ENCODE measurements around the gene CYP3A5. TPM values are rescaled to one million over a fixed set of nuclear protein-coding genes. Genes with fewer than 3 reads are reported as not detected.

CYP3A5 gene
- total and polyA plus RNA-seq, 2 of the 13 experiments (the other 11 are each of a cell fraction or from before 2014, with no cell fraction given), result 5.7 to 9.3 TPM

DNA sequence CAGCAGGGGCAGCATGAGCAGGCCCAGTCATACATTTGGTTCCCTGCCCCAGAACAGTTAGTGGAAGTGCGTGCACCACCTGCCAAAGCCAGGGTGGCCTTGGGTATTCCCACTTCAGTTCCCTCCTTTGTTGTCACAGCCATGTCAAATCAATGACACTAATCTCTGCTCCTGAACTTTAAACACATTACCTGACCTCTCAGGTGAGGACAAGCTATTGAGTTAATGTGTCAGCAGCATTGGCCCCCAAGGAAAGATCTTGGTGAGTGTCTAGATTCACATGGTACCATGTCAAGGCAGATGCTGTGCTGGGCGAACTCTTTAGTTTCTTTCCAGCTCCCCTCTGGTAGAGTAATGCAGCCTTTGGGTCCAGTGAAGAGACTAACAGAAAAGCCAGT is 2.1 kb downstream of the CYP3A5 start (continued):
- TF ChIP-seq, protein P1, sequence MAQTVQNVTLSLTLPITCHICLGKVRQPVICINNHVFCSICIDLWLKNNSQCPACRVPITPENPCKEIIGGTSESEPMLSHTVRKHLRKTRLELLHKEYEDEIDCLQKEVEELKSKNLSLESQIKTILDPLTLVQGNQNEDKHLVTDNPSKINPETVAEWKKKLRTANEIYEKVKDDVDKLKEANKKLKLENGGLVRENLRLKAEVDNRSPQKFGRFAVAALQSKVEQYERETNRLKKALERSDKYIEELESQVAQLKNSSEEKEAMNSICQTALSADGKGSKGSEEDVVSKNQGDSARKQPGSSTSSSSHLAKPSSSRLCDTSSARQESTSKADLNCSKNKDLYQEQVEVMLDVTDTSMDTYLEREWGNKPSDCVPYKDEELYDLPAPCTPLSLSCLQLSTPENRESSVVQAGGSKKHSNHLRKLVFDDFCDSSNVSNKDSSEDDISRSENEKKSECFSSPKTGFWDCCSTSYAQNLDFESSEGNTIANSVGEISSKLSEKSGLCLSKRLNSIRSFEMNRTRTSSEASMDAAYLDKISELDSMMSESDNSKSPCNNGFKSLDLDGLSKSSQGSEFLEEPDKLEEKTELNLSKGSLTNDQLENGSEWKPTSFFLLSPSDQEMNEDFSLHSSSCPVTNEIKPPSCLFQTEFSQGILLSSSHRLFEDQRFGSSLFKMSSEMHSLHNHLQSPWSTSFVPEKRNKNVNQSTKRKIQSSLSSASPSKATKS (CRISPR knock-in tag; IDR thresholded peaks at IDR 0.05), result no peak
- TF ChIP-seq, protein P2, sequence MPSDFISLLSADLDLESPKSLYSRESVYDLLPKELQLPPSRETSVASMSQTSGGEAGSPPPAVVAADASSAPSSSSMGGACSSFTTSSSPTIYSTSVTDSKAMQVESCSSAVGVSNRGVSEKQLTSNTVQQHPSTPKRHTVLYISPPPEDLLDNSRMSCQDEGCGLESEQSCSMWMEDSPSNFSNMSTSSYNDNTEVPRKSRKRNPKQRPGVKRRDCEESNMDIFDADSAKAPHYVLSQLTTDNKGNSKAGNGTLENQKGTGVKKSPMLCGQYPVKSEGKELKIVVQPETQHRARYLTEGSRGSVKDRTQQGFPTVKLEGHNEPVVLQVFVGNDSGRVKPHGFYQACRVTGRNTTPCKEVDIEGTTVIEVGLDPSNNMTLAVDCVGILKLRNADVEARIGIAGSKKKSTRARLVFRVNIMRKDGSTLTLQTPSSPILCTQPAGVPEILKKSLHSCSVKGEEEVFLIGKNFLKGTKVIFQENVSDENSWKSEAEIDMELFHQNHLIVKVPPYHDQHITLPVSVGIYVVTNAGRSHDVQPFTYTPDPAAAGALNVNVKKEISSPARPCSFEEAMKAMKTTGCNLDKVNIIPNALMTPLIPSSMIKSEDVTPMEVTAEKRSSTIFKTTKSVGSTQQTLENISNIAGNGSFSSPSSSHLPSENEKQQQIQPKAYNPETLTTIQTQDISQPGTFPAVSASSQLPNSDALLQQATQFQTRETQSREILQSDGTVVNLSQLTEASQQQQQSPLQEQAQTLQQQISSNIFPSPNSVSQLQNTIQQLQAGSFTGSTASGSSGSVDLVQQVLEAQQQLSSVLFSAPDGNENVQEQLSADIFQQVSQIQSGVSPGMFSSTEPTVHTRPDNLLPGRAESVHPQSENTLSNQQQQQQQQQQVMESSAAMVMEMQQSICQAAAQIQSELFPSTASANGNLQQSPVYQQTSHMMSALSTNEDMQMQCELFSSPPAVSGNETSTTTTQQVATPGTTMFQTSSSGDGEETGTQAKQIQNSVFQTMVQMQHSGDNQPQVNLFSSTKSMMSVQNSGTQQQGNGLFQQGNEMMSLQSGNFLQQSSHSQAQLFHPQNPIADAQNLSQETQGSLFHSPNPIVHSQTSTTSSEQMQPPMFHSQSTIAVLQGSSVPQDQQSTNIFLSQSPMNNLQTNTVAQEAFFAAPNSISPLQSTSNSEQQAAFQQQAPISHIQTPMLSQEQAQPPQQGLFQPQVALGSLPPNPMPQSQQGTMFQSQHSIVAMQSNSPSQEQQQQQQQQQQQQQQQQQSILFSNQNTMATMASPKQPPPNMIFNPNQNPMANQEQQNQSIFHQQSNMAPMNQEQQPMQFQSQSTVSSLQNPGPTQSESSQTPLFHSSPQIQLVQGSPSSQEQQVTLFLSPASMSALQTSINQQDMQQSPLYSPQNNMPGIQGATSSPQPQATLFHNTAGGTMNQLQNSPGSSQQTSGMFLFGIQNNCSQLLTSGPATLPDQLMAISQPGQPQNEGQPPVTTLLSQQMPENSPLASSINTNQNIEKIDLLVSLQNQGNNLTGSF (CRISPR knock-in tag; IDR thresholded peaks at IDR 0.05), result 0 out of 2 replicates have a peak, but pooled peaks have one; percentile 30
- no peak for TF ChIP-seq ZNF652 (CRISPR knock-in tag; IDR thresholded peaks at IDR 0.05; ENCODE audit: borderline replicate concordance, low read depth)
- no peak for TF ChIP-seq ZNF761 (CRISPR knock-in tag; conservative IDR thresholded peaks at IDR 0.05)
- TF ChIP-seq, protein P3, sequence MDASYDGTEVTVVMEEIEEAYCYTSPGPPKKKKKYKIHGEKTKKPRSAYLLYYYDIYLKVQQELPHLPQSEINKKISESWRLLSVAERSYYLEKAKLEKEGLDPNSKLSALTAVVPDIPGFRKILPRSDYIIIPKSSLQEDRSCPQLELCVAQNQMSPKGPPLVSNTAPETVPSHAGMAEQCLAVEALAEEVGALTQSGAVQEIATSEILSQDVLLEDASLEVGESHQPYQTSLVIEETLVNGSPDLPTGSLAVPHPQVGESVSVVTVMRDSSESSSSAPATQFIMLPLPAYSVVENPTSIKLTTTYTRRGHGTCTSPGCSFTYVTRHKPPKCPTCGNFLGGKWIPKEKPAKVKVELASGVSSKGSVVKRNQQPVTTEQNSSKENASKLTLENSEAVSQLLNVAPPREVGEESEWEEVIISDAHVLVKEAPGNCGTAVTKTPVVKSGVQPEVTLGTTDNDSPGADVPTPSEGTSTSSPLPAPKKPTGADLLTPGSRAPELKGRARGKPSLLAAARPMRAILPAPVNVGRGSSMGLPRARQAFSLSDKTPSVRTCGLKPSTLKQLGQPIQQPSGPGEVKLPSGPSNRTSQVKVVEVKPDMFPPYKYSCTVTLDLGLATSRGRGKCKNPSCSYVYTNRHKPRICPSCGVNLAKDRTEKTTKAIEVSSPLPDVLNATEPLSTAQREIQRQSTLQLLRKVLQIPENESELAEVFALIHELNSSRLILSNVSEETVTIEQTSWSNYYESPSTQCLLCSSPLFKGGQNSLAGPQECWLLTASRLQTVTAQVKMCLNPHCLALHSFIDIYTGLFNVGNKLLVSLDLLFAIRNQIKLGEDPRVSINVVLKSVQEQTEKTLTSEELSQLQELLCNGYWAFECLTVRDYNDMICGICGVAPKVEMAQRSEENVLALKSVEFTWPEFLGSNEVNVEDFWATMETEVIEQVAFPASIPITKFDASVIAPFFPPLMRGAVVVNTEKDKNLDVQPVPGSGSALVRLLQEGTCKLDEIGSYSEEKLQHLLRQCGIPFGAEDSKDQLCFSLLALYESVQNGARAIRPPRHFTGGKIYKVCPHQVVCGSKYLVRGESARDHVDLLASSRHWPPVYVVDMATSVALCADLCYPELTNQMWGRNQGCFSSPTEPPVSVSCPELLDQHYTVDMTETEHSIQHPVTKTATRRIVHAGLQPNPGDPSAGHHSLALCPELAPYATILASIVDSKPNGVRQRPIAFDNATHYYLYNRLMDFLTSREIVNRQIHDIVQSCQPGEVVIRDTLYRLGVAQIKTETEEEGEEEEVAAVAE (CRISPR knock-in tag; IDR thresholded peaks at IDR 0.05; ENCODE audit: borderline replicate concordance), result 0 out of 2 replicates have a peak, but pooled peaks have one; percentile 23
- TF ChIP-seq SIN3B (IDR thresholded peaks at IDR 0.05; ENCODE audit: low read length), result no peak
- no peak for TF ChIP-seq ZNF605 (CRISPR knock-in tag; IDR thresholded peaks at IDR 0.05)

Data from HepG2 (cell line).